ENCODE results near the gene UTY. TPM values are rescaled to one million over a fixed set of nuclear protein-coding genes. Genes with fewer than 3 reads are reported as not detected.

The UTY gene
- total and polyA plus RNA-seq, 9 donors = 0.03 TPM; not detected in 8

- Histone ChIP-seq H3K9me3 (no peaks in the 10 kb centered on the region), H3K27ac (no peak overlapping the region), H3K4me3 (no peak overlapping the region), H3K36me3 (no peaks in the 10 kb centered on the region), H3K4me1 (ENCODE audit: insufficient read depth) (no peaks in the 10 kb centered on the region), H3K27me3 (no peaks in the 10 kb centered on the region)
- WGBS, 3 donors = no CpG with 5 or more reads among the region's 1 CpG
- intact Hi-C loops (cut with DNase I) = no loop called here
- DNase-seq = no peak
- TF ChIP-seq POLR2A (IDR thresholded peaks at IDR 0.05) (no peak), CTCF (IDR thresholded peaks at IDR 0.05) (no peak), EP300 (IDR thresholded peaks at IDR 0.05) (no peak)
These were observed 246.7 kb downstream of the UTY start for GRCh38 chrY:13233118-13233517.

DNA sequence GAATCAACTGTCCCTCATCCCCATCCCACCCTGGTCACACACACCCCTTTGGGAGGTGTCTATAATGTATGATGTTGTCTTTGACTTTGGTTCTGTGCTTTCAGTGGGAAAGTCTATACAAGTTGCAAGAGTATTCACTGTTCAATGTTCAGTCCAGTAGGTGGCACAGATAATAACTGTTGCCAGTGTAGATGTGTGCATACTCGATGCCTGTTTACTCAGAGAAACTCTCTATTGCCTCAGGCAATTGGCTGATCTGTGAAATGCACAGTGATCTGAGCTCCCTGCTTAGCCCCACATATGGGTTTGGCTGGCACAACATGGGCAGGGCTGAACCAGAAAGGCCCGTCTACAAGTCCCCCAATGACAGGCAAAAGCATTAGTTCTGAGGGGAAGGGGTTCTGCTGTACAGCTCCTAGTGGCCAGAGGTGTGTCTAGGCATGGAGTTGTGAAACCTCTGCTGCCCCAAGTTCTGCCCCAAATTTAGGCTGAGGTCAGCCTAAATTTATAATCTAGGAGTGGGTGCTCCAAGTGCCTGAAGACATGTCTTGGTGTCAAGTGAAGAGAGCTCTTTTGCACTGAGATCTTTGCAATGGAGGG lies 252.4 kb downstream of the UTY start:
- no peak overlapping the region for H3K27ac ChIP-seq
- no peaks in the 10 kb centered on the region for H3K9me3 ChIP-seq
- H3K27me3 ChIP-seq = no peaks in the 10 kb centered on the region
- intact Hi-C loops (cut with DNase I) = no loop called here
- WGBS, 3 donors = no CpG with 5 or more reads among the region's 2 CpGs
- no peaks in the 10 kb centered on the region for H3K36me3 ChIP-seq
- no peak for DNase-seq
- no peak overlapping the region for H3K4me3 ChIP-seq
- no peaks in the 10 kb centered on the region for H3K4me1 ChIP-seq (ENCODE audit: insufficient read depth)
- TF ChIP-seq EP300 (IDR thresholded peaks at IDR 0.05) = no peak
- TF ChIP-seq CTCF (IDR thresholded peaks at IDR 0.05) = no peak
- no peak for TF ChIP-seq POLR2A (IDR thresholded peaks at IDR 0.05)

DNA sequence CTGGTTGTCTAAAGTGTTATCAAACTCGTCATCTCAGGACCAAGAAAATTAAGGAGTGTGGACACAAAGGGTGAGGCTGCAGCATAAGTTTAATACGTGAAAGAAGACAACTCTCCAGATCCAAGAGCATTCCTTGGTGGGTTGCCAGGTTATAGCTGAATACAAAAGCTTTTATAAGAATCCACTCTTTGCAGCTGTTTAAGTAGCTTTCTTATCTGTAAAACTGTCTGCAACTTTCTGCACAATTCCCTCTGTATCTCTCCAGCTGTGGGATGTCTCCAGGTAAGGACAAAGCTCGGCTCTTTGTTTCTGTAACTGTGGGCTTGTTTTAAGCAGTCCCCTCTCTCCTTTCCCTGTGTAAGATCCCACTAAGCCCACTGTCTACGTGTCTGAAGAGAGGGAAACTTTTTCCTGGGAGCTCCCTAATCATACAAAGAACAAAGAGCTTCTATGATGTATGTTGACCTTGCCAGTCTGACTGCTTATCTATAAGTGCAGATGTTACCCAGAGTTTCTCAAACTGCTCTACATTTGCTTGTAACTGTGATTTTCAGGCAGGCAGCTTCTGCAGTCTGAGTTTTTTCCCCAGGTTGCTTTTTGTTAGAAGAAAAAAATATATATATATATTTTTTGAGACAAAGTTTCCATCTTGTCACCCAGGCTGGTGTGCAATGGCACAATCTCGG lies 268.7 kb downstream of the UTY start:
- intact Hi-C loops (cut with DNase I) = no loop called here
- Histone ChIP-seq H3K9me3 (no peaks in the 10 kb centered on the region), H3K4me3 (no peak overlapping the region), H3K27me3 (no peaks in the 10 kb centered on the region), H3K36me3 (no peaks in the 10 kb centered on the region), H3K4me1 (ENCODE audit: insufficient read depth) (no peaks in the 10 kb centered on the region), H3K27ac (no peak overlapping the region)
- no CpG with 5 or more reads among the region's 5 CpGs for WGBS, 3 donors
- no peak for TF ChIP-seq CTCF (IDR thresholded peaks at IDR 0.05)
- no peak for TF ChIP-seq EP300 (IDR thresholded peaks at IDR 0.05)
- TF ChIP-seq POLR2A (IDR thresholded peaks at IDR 0.05) = no peak
- DNase-seq = no peak

DNA sequence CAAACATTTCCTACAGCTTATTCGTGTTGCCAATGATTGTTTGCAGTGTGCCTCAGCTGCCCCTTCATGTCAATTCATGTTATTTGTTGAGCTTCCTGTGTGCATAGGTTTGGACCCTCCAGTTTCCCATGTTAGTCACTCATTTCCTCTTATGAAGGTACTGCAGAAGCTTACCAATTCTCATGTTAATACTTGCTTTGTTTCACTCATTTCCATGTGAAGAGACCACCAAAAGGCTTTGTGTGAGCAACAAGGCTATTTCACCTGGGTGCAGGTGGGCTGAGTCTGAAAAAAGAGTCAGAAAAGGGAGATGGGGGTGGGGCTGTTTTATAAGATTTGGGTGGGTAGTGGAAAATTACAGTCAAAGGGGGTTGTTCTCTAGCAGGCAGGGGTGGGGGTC lies 274.6 kb downstream of the UTY start:
- Histone ChIP-seq H3K27ac (no peak overlapping the region), H3K4me1 (ENCODE audit: insufficient read depth) (no peaks in the 10 kb centered on the region), H3K4me3 (no peak overlapping the region), H3K36me3 (no peaks in the 10 kb centered on the region), H3K27me3 (no peaks in the 10 kb centered on the region), H3K9me3 (no peaks in the 10 kb centered on the region)
- intact Hi-C loops (cut with DNase I) = no loop called here
- no peak for DNase-seq
- WGBS, 3 donors = no CpG with 5 or more reads among the region's 1 CpG
- no peak for TF ChIP-seq EP300 (IDR thresholded peaks at IDR 0.05)
- no peak for TF ChIP-seq POLR2A (IDR thresholded peaks at IDR 0.05)
- no peak for TF ChIP-seq CTCF (IDR thresholded peaks at IDR 0.05)

Other genes starting within 250 kb of the UTY start
- gene TMSB4Y, start 223.9 kb upstream of the UTY start, total RNA-seq = not detected
- gene TMSB4Y, start 223.9 kb upstream of the UTY start, polyA plus RNA-seq = not detected